GM12878 (cell line): ENCODE measurements around the gene TBRG4. TPM values are rescaled to one million over a fixed set of nuclear protein-coding genes. Genes with fewer than 3 reads are reported as not detected.

Source experiments
- ESRRA ChIP-seq: IDR thresholded peaks from 2 replicates; pipeline ENCODE4 v1.6.1; 2012; ENCODE audit warnings: mild to moderate bottlenecking, low read length, improper control_type of control experiment
- MLLT1 ChIP-seq: fragments of 450-650 bp; IDR thresholded peaks from 2 replicates; pipeline ENCODE4 v1.6.1; 2016; ENCODE audit warnings: mild to moderate bottlenecking
- RFX5 ChIP-seq: IDR thresholded peaks from 2 replicates; pipeline ENCODE4 v1.6.1; 2011; ENCODE audit warnings: low read depth, low read length, improper control_type of control experiment
- polyA plus RNA-seq, 11 experiments: library from polyadenylated mRNA; depleted of rRNA in 4 of 11; unstranded in 6 of 11; stranded (reverse) in 5 of 11; fragments of >200 nt; fragmentation: Nextera tagmentation in 4 of 11; fragmentation: Illumina TruSeq in 1 of 11; extraction: Ambion mirVana in 4 of 11; extraction: Trizol in 1 of 11; gene quantifications; 1 replicate in 1 of 11; 2 replicates in 10 of 11; pipeline versions ENCODE4 v1.2.1 to v1.2.3, GENCODE V29; 2011 to 2016; ENCODE audit warnings: inconsistent platforms in 2 of 11, missing spikeins in 2 of 11, low read depth in 1 of 11
- total RNA-seq, 4 experiments: library from RNA; depleted of rRNA in 3 of 4; stranded (reverse); fragments of >200 nt in 3 of 4; fragmentation: Illumina TruSeq in 1 of 4; extraction: Trizol in 1 of 4; gene quantifications; 2 replicates each; pipeline versions ENCODE4 v1.2.1 to v1.2.3, GENCODE V29; 2013 to 2021
- TF ChIP-seq, protein P1 (sequence below): fragments of 450-650 bp; IDR thresholded peaks from 2 replicates; pipeline ENCODE4 v1.6.1; 2017; ENCODE audit warnings: antibody characterized with exemption, mild to moderate bottlenecking, moderate library complexity
- TF ChIP-seq, protein P2 (sequence below): fragments of 450-650 bp; IDR thresholded peaks from 2 replicates; pipeline ENCODE4 v1.6.1; 2016; ENCODE audit warnings: mild to moderate bottlenecking, moderate library complexity, borderline replicate concordance

Gene TBRG4
- total and polyA plus RNA-seq, 10 of the 15 experiments (the other 5 are each of a cell fraction or from before 2014, with no cell fraction given) = 8.4 to 130 (median 118) TPM

GRCh38 chr7:45075871-45076796 is 35.4 kb downstream of the TBRG4 start (continued):
- TF ChIP-seq, protein P1, sequence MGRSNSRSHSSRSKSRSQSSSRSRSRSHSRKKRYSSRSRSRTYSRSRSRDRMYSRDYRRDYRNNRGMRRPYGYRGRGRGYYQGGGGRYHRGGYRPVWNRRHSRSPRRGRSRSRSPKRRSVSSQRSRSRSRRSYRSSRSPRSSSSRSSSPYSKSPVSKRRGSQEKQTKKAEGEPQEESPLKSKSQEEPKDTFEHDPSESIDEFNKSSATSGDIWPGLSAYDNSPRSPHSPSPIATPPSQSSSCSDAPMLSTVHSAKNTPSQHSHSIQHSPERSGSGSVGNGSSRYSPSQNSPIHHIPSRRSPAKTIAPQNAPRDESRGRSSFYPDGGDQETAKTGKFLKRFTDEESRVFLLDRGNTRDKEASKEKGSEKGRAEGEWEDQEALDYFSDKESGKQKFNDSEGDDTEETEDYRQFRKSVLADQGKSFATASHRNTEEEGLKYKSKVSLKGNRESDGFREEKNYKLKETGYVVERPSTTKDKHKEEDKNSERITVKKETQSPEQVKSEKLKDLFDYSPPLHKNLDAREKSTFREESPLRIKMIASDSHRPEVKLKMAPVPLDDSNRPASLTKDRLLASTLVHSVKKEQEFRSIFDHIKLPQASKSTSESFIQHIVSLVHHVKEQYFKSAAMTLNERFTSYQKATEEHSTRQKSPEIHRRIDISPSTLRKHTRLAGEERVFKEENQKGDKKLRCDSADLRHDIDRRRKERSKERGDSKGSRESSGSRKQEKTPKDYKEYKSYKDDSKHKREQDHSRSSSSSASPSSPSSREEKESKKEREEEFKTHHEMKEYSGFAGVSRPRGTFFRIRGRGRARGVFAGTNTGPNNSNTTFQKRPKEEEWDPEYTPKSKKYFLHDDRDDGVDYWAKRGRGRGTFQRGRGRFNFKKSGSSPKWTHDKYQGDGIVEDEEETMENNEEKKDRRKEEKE = no peak
- TF ChIP-seq ESRRA = no peak
- no peak for TF ChIP-seq MLLT1
- TF ChIP-seq, protein P2, sequence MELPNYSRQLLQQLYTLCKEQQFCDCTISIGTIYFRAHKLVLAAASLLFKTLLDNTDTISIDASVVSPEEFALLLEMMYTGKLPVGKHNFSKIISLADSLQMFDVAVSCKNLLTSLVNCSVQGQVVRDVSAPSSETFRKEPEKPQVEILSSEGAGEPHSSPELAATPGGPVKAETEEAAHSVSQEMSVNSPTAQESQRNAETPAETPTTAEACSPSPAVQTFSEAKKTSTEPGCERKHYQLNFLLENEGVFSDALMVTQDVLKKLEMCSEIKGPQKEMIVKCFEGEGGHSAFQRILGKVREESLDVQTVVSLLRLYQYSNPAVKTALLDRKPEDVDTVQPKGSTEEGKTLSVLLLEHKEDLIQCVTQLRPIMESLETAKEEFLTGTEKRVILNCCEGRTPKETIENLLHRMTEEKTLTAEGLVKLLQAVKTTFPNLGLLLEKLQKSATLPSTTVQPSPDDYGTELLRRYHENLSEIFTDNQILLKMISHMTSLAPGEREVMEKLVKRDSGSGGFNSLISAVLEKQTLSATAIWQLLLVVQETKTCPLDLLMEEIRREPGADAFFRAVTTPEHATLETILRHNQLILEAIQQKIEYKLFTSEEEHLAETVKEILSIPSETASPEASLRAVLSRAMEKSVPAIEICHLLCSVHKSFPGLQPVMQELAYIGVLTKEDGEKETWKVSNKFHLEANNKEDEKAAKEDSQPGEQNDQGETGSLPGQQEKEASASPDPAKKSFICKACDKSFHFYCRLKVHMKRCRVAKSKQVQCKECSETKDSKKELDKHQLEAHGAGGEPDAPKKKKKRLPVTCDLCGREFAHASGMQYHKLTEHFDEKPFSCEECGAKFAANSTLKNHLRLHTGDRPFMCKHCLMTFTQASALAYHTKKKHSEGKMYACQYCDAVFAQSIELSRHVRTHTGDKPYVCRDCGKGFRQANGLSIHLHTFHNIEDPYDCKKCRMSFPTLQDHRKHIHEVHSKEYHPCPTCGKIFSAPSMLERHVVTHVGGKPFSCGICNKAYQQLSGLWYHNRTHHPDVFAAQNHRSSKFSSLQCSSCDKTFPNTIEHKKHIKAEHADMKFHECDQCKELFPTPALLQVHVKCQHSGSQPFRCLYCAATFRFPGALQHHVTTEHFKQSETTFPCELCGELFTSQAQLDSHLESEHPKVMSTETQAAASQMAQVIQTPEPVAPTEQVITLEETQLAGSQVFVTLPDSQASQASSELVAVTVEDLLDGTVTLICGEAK = no peak
- no peak for TF ChIP-seq RFX5
